Keratinocyte (primary cell): ENCODE measurements around the gene MGLL. TPM values are rescaled to one million over a fixed set of nuclear protein-coding genes. Genes with fewer than 3 reads are reported as not detected.

Experiments
- DNase-seq: peaks from one replicate; pipeline ENCODE4 v3.0.0-alpha.2; 2011; ENCODE audit warnings: low read depth, missing footprints, low spot score
- FAIRE-seq: peaks from 2 replicates; lab custom pipeline; 2011; peaks lifted over from hg19 to GRCh38; lab: Jason Lieb, UNC
- H2AFZ ChIP-seq: 2 replicates; pipeline ENCODE4 v1.6.0; 2012; ENCODE audit warnings: low read length, control low read depth, inconsistent platforms; ENCODE audit not compliant: control insufficient read depth
- H3K27ac ChIP-seq: 2 replicates; pipeline ENCODE4 v1.5.1; 2011; ENCODE audit warnings: low read length; ENCODE audit not compliant: control insufficient read depth, insufficient read depth
- H3K27me3 ChIP-seq: 3 replicates; pipeline ENCODE4 v1.6.0; 2011; ENCODE audit warnings: low read length; ENCODE audit not compliant: control insufficient read depth, insufficient read depth; ENCODE audit errors: extremely low read depth
- H3K36me3 ChIP-seq, 2 experiments: 2 replicates in 1 of 2; 3 replicates in 1 of 2; pipeline ENCODE4 v1.5.1; 2011; ENCODE audit warnings: low read length in 2 of 2, mild to moderate bottlenecking in 1 of 2; ENCODE audit not compliant: control insufficient read depth in 2 of 2, insufficient read depth in 2 of 2; ENCODE audit errors: extremely low read depth in 1 of 2
- H3K4me1 ChIP-seq: 3 replicates; pipeline ENCODE4 v1.5.1; 2011; ENCODE audit warnings: low read length; ENCODE audit not compliant: control insufficient read depth, insufficient read depth; ENCODE audit errors: extremely low read depth
- H3K4me2 ChIP-seq: 3 replicates; pipeline ENCODE4 v1.6.0; 2011; ENCODE audit warnings: low read depth, low read length; ENCODE audit not compliant: control insufficient read depth, insufficient read depth; ENCODE audit errors: extremely low read depth
- H3K4me3 ChIP-seq, 3 experiments: fragments of 200-600 bp in 1 of 3; sonication (generic) in 1 of 3; 2 replicates in 2 of 3; 3 replicates in 1 of 3; pipeline ENCODE4 v1.5.1; 2011 to 2016; ENCODE audit warnings: low read length in 3 of 3, mild to moderate bottlenecking in 3 of 3, control low read depth in 2 of 3, inconsistent platforms in 1 of 3, low read depth in 1 of 3, mixed read lengths in 1 of 3, mixed run types in 1 of 3, moderate library complexity in 1 of 3; ENCODE audit not compliant: control insufficient read depth in 2 of 3, insufficient read depth in 2 of 3; ENCODE audit errors: extremely low read depth in 1 of 3
- H3K79me2 ChIP-seq: 2 replicates; pipeline ENCODE4 v1.6.0; 2012; ENCODE audit warnings: low read length; ENCODE audit not compliant: control insufficient read depth, insufficient read depth
- H3K9ac ChIP-seq: 3 replicates; pipeline ENCODE4 v1.6.0; 2011; ENCODE audit warnings: low read length; ENCODE audit not compliant: control insufficient read depth, insufficient read depth; ENCODE audit errors: extremely low read depth
- H3K9me1 ChIP-seq: 3 replicates; pipeline ENCODE4 v1.6.0; 2011; ENCODE audit warnings: low read length; ENCODE audit not compliant: control insufficient read depth, insufficient read depth; ENCODE audit errors: extremely low read depth
- H3K9me3 ChIP-seq: 2 replicates; pipeline ENCODE4 v1.5.1; 2012; ENCODE audit warnings: low read depth, low read length; ENCODE audit not compliant: control insufficient read depth
- H4K20me1 ChIP-seq: 3 replicates; pipeline ENCODE4 v1.6.0; 2011; ENCODE audit warnings: low read length; ENCODE audit not compliant: control insufficient read depth, insufficient read depth; ENCODE audit errors: extremely low read depth
- EZH2 ChIP-seq: IDR thresholded peaks from one replicate; pipeline ENCODE4 v1.6.1; 2012; ENCODE audit warnings: inconsistent platforms, mild to moderate bottlenecking, low read length, moderate library complexity
- dilution Hi-C: fragments of 300-500 bp; cut with MboI; formaldehyde crosslinking; loops from one replicate; pipeline ENCODE4 v1.7.0; 2020; ENCODE audit warnings: low sequenced_read_pairs; ENCODE audit not compliant: extremely low pct_ligation_motif_present
- polyA plus RNA-seq, 5 experiments: library from polyadenylated mRNA; depleted of rRNA in 3 of 5; stranded (reverse) in 3 of 5; stranded (forward) in 1 of 5; unstranded in 1 of 5; fragments of >200 nt; gene quantifications; 1 replicate in 1 of 5; 2 replicates in 3 of 5; 3 replicates in 1 of 5; pipeline versions ENCODE4 v1.2.1 to v1.2.3, GENCODE V29; 2011 to 2012; ENCODE audit warnings: missing spikeins in 2 of 5, low read depth in 1 of 5, low replicate concordance in 1 of 5
- TF ChIP-seq, protein P1 (sequence below), 3 experiments: IDR thresholded peaks in 1 of 3; conservative IDR thresholded peaks in 1 of 3; optimal IDR thresholded peaks in 1 of 3; 2 replicates in 2 of 3; 3 replicates in 1 of 3; pipeline versions ENCODE3 to v1.5.1; 2011; ENCODE audit warnings: low read length in 3 of 3, mild to moderate bottlenecking in 3 of 3, moderate library complexity in 2 of 3, control low read depth in 1 of 3, inconsistent platforms in 1 of 3; ENCODE audit not compliant: insufficient read depth in 2 of 3; ENCODE audit errors: extremely low read depth in 1 of 3

MGLL gene
- polyA plus RNA-seq, 1 donor (not counting 4 experiments of a cell fraction or from before 2014, with no cell fraction given), result 17.8 TPM

DNA sequence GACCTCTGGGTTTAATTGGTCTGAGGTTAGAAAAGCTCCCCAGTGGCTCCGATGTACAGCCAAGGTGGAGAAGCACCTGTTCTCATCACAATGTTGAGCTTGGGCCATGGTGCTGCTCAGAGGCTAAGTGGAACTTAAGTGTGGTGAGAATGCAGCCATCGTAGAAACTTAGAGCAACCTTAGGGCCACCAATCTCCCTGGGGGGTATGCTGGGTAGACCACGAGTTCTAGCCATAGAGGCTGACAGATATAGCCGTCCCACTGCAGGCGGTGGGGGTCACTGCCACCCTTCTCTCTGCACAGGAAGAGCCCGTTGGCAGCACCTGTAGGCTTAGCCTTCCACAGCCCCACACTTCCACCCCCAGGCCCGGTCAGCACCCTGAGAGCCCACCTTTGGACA is 38.0 kb downstream of the MGLL start:
- peaks cover 5 to 10% of the 10 kb centered on the region in 2 experiments for H3K36me3 ChIP-seq
- H3K4me3 ChIP-seq, result no peak overlapping the region
- dilution Hi-C loops, result no loop called here
- no peaks in the 10 kb centered on the region for H3K9me1 ChIP-seq
- peaks cover 14% of the 10 kb centered on the region for H3K4me1 ChIP-seq
- H2AFZ ChIP-seq, result no peak overlapping the region
- H3K4me2 ChIP-seq, result no peak overlapping the region
- H3K9ac ChIP-seq, result no peak overlapping the region
- no peaks in the 10 kb centered on the region for H3K27me3 ChIP-seq
- TF ChIP-seq, protein P1, sequence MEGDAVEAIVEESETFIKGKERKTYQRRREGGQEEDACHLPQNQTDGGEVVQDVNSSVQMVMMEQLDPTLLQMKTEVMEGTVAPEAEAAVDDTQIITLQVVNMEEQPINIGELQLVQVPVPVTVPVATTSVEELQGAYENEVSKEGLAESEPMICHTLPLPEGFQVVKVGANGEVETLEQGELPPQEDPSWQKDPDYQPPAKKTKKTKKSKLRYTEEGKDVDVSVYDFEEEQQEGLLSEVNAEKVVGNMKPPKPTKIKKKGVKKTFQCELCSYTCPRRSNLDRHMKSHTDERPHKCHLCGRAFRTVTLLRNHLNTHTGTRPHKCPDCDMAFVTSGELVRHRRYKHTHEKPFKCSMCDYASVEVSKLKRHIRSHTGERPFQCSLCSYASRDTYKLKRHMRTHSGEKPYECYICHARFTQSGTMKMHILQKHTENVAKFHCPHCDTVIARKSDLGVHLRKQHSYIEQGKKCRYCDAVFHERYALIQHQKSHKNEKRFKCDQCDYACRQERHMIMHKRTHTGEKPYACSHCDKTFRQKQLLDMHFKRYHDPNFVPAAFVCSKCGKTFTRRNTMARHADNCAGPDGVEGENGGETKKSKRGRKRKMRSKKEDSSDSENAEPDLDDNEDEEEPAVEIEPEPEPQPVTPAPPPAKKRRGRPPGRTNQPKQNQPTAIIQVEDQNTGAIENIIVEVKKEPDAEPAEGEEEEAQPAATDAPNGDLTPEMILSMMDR (optimal IDR thresholded peaks at IDR 0.05 in 1 of 3, IDR thresholded peaks at IDR 0.05 in 1 of 3, conservative IDR thresholded peaks at IDR 0.05 in 1 of 3; ENCODE audit: extremely low read depth in 1 of 3, insufficient read depth in 2 of 3, low read length in 3 of 3), result no peak
- no peak for TF ChIP-seq EZH2
- no peak overlapping the region for H3K27ac ChIP-seq
- no peak for DNase-seq
- H4K20me1 ChIP-seq, result no peaks in the 10 kb centered on the region
- no peaks in the 10 kb centered on the region for H3K9me3 ChIP-seq
- FAIRE-seq, result no peak
- no peaks in the 10 kb centered on the region for H3K79me2 ChIP-seq

- Histone ChIP-seq H3K9me1 (no peaks in the 10 kb centered on the region), H3K9ac (no peak overlapping the region), H3K9me3 (no peaks in the 10 kb centered on the region), H3K27me3 (no peaks in the 10 kb centered on the region), H3K4me3 (no peak overlapping the region), H2AFZ (no peak overlapping the region), H3K4me2 (no peak overlapping the region), H3K79me2 (no peaks in the 10 kb centered on the region), H3K4me1 (peaks cover 9% of the 10 kb centered on the region), H4K20me1 (no peaks in the 10 kb centered on the region), H3K36me3 (peaks cover 5 to 10% of the 10 kb centered on the region in 2 experiments), H3K27ac (no peak overlapping the region)
- FAIRE-seq, result no peak
- dilution Hi-C loops, result no loop called here
- no peak for DNase-seq
- TF ChIP-seq EZH2, result no peak
Measured at GRCh38 chr3:127783642-127784160, 38.6 kb downstream of the MGLL start.

DNA sequence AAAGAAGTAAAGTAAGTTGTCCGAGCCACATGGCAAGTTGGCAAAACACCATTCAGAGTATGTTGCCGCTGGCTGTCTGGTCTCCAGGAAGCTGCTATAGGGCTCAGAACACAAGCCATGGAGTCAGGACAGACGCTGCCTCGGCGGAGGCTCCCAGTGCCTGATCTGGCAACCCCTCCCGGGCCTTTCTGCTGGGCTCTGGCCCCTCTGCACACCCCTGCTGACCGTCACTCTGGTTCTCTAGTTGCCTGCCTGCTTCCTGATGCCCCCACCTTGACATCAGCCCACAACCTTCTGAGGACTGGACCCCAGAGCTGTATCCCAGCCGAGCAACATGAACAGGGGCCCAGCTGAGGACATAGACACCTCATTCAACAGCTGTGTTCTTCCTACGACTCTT is 39.1 kb downstream of the MGLL start:
- no peaks in the 10 kb centered on the region for H3K9me3 ChIP-seq
- H3K4me1 ChIP-seq, result peaks cover 9% of the 10 kb centered on the region
- dilution Hi-C loops, result no loop called here
- H4K20me1 ChIP-seq, result no peaks in the 10 kb centered on the region
- FAIRE-seq (no peak), DNase-seq (no peak)
- H3K9me1 ChIP-seq, result no peaks in the 10 kb centered on the region
- no peak overlapping the region for H2AFZ ChIP-seq
- no peak overlapping the region for H3K27ac ChIP-seq
- no peak overlapping the region for H3K4me3 ChIP-seq
- H3K9ac ChIP-seq, result no peak overlapping the region
- H3K4me2 ChIP-seq, result no peak overlapping the region
- peaks cover 5 to 10% of the 10 kb centered on the region in 2 experiments for H3K36me3 ChIP-seq
- no peaks in the 10 kb centered on the region for H3K27me3 ChIP-seq
- no peaks in the 10 kb centered on the region for H3K79me2 ChIP-seq
- TF ChIP-seq EZH2, result no peak
- TF ChIP-seq, protein P1 (optimal IDR thresholded peaks at IDR 0.05 in 1 of 3, IDR thresholded peaks at IDR 0.05 in 1 of 3, conservative IDR thresholded peaks at IDR 0.05 in 1 of 3; ENCODE audit: extremely low read depth in 1 of 3, insufficient read depth in 2 of 3, low read length in 3 of 3), result no peak
